GF-D8 (cell line): ENCODE data around the gene POLR2L.

Experiments
- DNase-seq: peaks from one replicate; lab custom pipeline; 2025; lab: John Stamatoyannopoulos, UW

The POLR2L gene

DNA sequence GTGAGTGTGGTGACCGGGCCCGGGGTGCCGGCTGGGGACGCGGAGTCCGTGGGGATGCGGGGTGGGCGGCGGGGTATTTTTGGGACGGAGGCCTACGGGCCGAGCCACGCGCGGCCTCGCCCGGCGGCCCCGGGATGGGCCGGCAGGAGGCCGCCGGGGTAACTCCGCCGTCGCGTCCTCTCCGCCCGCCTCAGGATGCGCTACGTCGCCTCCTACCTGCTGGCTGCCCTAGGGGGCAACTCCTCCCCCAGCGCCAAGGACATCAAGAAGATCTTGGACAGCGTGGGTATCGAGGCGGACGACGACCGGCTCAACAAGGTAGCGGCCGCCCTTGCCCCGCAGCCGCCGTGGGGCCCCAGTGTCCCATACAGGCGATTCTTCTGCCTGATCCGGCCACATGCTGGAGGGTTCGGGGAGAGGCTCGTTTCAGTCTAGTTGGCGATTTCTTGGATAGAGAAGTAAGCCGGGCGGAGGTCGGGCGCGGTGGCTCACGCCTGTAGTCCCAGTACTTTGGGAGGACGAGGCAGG lies 32.2 kb downstream of the POLR2L start:
- DNase-seq, result no peak

- DNase-seq, result peak; percentile 61
Observed at GRCh38 chr11:809287-810039, 32.9 kb downstream of the POLR2L start, which contains the start of gene RPLP2. Gene RPLP2, plus strand, starts transcription at chr11:809967. Its CDS starts 268 bp downstream, at chr11:810235.

GRCh38 chr11:808427-809286 lies 33.7 kb downstream of the POLR2L start:
- DNase-seq, result no peak

- no peak for DNase-seq
Observed at GRCh38 chr11:804599-804964, 37.7 kb downstream of the POLR2L start.

- no peak for DNase-seq
Observed at GRCh38 chr11:803770-804598, 38.3 kb downstream of the POLR2L start.

DNA sequence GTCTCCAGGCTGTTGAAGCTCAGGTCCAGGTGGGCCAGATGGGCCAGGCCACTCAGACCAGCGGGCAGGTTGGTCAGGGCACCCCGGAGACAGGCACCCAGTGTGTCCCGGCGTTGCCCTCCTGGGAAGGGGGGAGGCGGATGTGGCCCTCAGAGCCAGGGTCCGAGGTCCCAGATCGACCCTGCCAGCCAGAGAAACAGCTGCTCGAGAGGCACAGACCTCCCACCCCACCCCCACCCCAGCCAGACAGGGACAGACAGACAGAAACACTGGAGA lies 38.9 kb downstream of the POLR2L start:
- no peak for DNase-seq

- DNase-seq, result no peak
Observed at GRCh38 chr11:802693-803466, 39.4 kb downstream of the POLR2L start.

- DNase-seq, result no peak
Observed at GRCh38 chr11:802018-802617, 40.2 kb downstream of the POLR2L start.

GRCh38 chr11:801097-801780 lies 41.1 kb downstream of the POLR2L start:
- DNase-seq, result no peak

- no peak for DNase-seq
Observed at GRCh38 chr11:800473-800872, 41.9 kb downstream of the POLR2L start.

DNA sequence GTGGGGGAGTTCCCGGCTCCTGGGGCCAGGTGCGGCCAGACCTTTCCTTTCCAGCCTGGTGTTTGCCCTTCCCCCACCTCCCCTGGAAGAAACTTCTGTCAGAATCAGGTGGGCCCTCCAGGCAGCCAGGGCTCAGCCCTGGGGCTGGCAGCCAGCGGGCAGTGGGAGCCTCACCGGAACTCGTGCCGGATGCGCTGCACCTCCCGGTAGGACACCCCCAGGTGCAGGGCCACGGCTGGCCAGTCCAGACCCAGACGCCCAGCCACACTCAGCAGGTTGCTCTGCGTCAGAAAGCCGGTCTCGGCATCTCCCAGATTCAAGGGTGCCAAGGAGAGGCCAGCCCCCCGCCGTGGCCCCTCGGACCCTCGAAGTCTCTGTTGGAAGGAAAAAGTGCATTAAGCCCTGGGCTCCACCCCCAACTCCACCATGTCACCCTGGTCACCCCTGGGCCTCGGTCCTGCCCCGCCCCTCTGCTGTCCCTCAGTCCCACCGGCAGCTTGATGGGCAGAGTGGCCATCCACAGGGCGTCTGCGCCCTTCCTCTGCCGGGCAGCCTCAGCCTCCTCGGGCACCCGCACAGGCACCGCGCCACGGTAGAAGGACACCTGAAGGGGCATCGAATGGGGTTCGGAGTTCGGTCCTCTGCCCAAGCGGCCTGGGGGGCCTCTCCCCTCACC lies 42.5 kb downstream of the POLR2L start:
- DNase-seq, result no peak

DNA sequence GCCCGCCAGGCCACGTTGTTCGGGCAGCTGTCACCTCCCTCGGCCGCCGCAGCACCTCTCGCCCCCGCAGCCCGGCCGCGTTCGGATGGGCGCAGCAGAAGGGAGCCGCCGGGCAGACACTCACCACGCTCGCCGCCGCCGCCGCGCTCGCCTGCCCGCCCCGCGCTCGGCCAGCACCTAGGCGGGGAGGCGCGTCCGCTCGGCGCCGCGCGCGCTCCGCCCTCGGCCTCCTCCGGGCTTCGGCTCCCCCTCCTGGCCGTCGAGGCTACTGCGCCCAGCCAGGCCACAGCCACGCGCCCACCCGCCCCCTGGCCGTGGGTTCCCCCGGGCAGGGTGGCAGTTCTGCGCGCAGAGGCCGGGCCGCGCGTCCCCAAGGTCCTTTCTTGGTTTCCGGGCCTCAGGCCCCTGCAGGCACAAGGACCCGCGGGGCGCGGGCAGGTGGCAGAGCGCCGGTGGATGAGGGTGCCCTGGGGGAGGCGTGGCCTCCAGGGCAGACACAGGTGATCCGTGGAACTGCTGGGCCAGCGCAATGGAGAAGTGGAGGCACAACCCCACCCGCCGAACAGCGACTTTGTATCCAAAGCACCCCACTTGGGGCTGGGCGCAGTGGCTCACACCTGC lies 44.1 kb downstream of the POLR2L start, which contains the start of gene SLC25A22:
Gene SLC25A22, minus strand, starts transcription at position 189 of the 621 bp plus-strand sequence. CDS start 3,275 bp downstream, outside the sequence.
- DNase-seq, result no peak

GRCh38 chr11:797296-798092 lies 44.8 kb downstream of the POLR2L start:
- peak; percentile 13 for DNase-seq

DNA sequence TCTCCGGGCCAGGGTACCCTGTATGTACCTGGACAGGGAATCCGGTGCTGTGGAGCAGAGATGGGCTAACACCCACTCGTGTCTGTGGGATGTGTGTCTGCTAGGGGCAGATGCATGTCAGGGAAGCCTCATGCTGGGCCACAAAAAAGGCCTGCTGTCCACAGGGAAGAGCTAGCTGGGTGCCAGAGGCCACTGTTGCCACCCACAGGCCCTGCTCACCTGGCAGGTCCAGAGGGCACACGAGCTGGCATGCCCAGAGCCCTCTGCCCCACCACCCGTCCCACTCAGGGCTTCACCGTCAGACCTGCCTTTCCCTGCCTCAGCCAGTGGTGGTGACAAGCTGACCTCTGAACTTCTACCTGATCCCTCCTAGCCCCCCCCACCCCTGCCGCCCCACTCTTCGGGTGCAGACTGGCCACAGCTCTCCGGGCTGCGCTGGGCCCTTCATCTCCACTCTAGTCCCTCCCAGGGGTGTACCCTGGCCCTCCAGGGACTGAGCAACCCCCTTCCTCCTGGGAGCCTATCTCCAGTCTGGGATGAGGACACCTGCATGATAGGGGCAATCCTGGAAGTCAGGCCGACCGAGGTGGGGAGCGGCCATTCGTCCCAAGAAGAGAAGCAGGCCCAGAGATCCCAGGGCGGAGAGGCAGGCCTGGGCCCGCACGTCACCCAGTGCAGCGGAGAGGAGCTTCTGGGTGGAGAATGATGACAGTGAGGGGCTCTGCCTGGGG lies 45.6 kb downstream of the POLR2L start:
- no peak for DNase-seq

DNA sequence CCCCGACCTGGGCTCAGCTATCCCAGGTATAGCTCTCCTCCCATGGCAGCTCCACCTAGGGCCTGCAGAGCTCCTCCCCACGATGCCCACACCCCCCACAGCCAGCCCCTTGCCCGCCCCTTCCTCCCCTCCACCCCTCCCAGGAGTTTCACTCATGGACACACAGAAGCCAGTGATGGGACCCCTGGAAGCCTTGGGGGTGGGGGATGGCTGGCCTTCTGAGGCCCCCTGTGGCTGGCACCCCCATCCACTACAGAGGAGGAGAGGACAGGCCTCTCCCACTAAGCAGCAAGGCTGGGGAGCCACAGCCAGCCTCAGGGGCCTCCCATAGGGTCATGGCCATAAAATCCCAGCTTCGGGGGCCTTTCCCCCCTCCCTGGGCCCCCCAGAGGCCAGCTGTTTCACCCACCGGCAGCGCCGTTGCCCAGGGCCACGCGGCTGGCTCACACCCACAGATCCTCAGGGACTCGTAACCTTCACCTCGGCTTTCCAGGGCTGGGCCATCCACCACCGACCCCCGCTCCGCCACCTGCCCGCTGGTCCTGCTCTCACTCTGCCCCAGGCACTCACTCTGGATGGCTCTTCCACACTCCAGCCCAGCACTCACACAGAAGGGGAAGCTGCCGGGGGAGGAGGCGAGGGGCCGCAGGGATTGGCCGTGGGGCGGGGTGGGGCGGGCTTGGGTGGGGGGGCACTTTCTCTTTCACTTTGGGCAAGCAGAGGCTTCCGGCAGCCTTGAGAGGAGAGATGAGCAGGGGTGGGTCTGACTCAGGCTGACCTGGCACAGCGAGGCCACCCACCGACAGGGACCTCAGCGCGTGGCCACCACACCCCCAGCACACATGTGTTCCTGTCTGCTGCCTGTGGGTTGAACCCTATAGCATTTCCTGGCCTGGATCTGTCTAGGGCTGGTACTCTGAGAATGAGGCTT lies 46.4 kb downstream of the POLR2L start:
- DNase-seq, result peak; percentile 11

DNA sequence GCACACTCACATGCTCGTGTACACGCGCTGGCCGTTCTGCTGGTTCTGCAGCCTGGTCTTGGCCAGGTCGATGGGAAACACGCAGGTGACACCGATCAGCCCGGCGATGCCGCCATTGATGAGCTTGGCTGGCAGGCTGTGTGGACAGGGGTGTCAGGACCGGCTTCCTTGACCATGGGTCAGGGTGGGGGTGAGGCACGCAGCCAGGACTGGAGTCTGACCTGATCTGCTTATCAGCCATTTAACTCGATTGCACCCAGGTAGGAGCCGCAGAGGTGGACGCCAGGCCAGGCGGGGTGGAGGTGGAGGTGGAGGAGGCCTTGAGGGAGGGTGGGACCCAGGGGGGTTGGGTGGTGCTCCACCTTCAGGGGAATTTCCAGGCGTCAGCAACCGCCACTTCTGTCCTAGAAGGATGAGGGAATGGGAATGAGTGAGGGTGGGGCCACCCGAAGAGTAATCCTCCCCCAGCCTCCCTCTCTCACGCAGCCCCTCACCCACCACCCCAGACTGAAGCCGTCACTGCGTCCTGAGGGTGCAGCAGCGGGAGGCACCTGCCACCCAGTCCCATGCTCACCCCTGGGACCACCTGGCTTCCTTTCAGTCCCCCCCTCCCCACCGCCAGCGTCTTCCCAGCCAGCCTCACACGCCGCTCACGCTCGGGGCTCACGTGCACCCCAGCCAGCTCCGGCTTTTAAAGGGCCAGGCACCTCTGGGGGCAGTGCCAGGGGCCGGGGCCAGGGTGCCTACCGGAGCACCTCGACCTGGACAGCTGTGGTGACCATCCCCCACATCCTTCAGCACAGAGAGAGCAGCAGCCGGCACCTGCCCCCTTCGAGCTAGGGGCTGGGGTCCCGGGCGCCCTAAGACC lies 47.3 kb downstream of the POLR2L start:
- no peak for DNase-seq
